OCI-LY1 (cell line): ENCODE measurements around the gene MYEOV.

Experiments used
- H2AFZ ChIP-seq: fragments of 200-600 bp; sonication (generic), shearing (Covaris generic); 2 replicates; pipeline ENCODE4 v1.6.0; 2014; ENCODE audit warnings: antibody characterized with exemption, mild to moderate bottlenecking, low read length
- H3F3A ChIP-seq: fragments of 200-600 bp; sonication (generic), shearing (Covaris generic); 2 replicates; pipeline ENCODE4 v1.6.0; 2014; ENCODE audit warnings: mild to moderate bottlenecking, antibody characterized with exemption, low read length, moderate library complexity; ENCODE audit not compliant: insufficient read depth
- H3K27ac ChIP-seq: fragments of 200-600 bp; sonication (generic); 2 replicates; pipeline ENCODE4 v1.5.1; 2014; ENCODE audit warnings: low read length, mixed run types, mild to moderate bottlenecking, low read depth; ENCODE audit not compliant: poor library complexity, severe bottlenecking
- H3K27me3 ChIP-seq: fragments of 200-600 bp; sonication (generic); 2 replicates; pipeline ENCODE4 v1.6.0; 2014; ENCODE audit warnings: antibody characterized with exemption, mild to moderate bottlenecking, low read length, moderate library complexity; ENCODE audit not compliant: insufficient read depth
- H3K36me3 ChIP-seq: fragments of 200-600 bp; sonication (generic); 2 replicates; pipeline ENCODE4 v1.6.1; 2014; ENCODE audit warnings: mild to moderate bottlenecking, antibody characterized with exemption, low read length, moderate library complexity, mixed read lengths; ENCODE audit not compliant: insufficient read depth
- H3K4me1 ChIP-seq: fragments of 200-600 bp; sonication (generic); 2 replicates; pipeline ENCODE4 v1.5.1; 2014; ENCODE audit warnings: mild to moderate bottlenecking, low read length, moderate library complexity; ENCODE audit not compliant: insufficient read depth, severe bottlenecking
- H3K4me2 ChIP-seq: fragments of 200-600 bp; sonication (generic), shearing (Covaris generic); 2 replicates; pipeline ENCODE4 v1.6.1; 2014; ENCODE audit warnings: low read length
- H3K4me3 ChIP-seq: fragments of 200-600 bp; sonication (generic); 2 replicates; pipeline ENCODE4 v1.5.1; 2014; ENCODE audit warnings: low read length, low read depth, mild to moderate bottlenecking, mixed read lengths; ENCODE audit not compliant: poor library complexity, severe bottlenecking
- H3K79me2 ChIP-seq: fragments of 200-600 bp; shearing (Covaris generic); 2 replicates; pipeline ENCODE4 v1.6.1; 2016; ENCODE audit warnings: mixed run types, low read length, mixed read lengths; ENCODE audit not compliant: insufficient read depth
- H3K9ac ChIP-seq: fragments of 200-600 bp; sonication (generic), shearing (Covaris generic); 2 replicates; pipeline ENCODE4 v1.6.1; 2014; ENCODE audit warnings: mild to moderate bottlenecking, low read length, mixed read lengths
- H3K9me2 ChIP-seq: fragments of 200-600 bp; sonication (generic), shearing (Covaris generic); 2 replicates; pipeline ENCODE4 v1.6.1; 2014; ENCODE audit warnings: low read depth, mild to moderate bottlenecking, low read length, mixed read lengths
- H3K9me3 ChIP-seq: fragments of 200-600 bp; shearing (Covaris generic); 2 replicates; pipeline ENCODE4 v1.6.1; 2014; ENCODE audit warnings: low read length, mixed read lengths
- H4K20me1 ChIP-seq: fragments of 200-600 bp; sonication (generic), shearing (Covaris generic); 2 replicates; pipeline ENCODE4 v1.6.0; 2016; ENCODE audit warnings: mild to moderate bottlenecking, low read length; ENCODE audit not compliant: insufficient read depth
- EZH2 ChIP-seq: fragments of 200-600 bp; sonication (generic), shearing (Covaris generic); IDR thresholded peaks from 2 replicates; pipeline ENCODE4 v1.8.0; 2017; ENCODE audit warnings: borderline replicate concordance, mixed run types, mild to moderate bottlenecking, antibody characterized with exemption, low read length, moderate library complexity, mixed read lengths
- TF ChIP-seq, protein P1 (sequence below): fragments of 200-600 bp; sonication (generic), shearing (Covaris generic); IDR thresholded peaks from 2 replicates; pipeline ENCODE4 v1.5.1; 2017; ENCODE audit warnings: mild to moderate bottlenecking, antibody characterized with exemption, low read length, moderate library complexity, mixed read lengths

Gene MYEOV

GRCh38 chr11:69333149-69333710 is 39.3 kb downstream of the MYEOV start:
- Histone ChIP-seq H3K4me2 (no peak overlapping the region), H3K9me2 (no peaks in the 10 kb centered on the region), H4K20me1 (no peaks in the 10 kb centered on the region), H3F3A (no peaks in the 10 kb centered on the region), H3K36me3 (no peaks in the 10 kb centered on the region), H3K27me3 (no peaks in the 10 kb centered on the region), H3K79me2 (no peaks in the 10 kb centered on the region), H3K4me1 (no peaks in the 10 kb centered on the region), H3K9me3 (no peaks in the 10 kb centered on the region), H3K4me3 (no peak overlapping the region), H2AFZ (no peak overlapping the region), H3K9ac (no peak overlapping the region), H3K27ac (no peak overlapping the region)
- TF ChIP-seq, protein P1, sequence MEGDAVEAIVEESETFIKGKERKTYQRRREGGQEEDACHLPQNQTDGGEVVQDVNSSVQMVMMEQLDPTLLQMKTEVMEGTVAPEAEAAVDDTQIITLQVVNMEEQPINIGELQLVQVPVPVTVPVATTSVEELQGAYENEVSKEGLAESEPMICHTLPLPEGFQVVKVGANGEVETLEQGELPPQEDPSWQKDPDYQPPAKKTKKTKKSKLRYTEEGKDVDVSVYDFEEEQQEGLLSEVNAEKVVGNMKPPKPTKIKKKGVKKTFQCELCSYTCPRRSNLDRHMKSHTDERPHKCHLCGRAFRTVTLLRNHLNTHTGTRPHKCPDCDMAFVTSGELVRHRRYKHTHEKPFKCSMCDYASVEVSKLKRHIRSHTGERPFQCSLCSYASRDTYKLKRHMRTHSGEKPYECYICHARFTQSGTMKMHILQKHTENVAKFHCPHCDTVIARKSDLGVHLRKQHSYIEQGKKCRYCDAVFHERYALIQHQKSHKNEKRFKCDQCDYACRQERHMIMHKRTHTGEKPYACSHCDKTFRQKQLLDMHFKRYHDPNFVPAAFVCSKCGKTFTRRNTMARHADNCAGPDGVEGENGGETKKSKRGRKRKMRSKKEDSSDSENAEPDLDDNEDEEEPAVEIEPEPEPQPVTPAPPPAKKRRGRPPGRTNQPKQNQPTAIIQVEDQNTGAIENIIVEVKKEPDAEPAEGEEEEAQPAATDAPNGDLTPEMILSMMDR = no peak
- TF ChIP-seq EZH2 = no peak

GRCh38 chr11:69333879-69334278 is 39.9 kb downstream of the MYEOV start:
- H3K9me3 ChIP-seq = no peaks in the 10 kb centered on the region
- no peak overlapping the region for H2AFZ ChIP-seq
- no peak overlapping the region for H3K4me2 ChIP-seq
- no peaks in the 10 kb centered on the region for H4K20me1 ChIP-seq
- H3K9me2 ChIP-seq = no peaks in the 10 kb centered on the region
- H3K36me3 ChIP-seq = no peaks in the 10 kb centered on the region
- no peaks in the 10 kb centered on the region for H3F3A ChIP-seq
- TF ChIP-seq, protein P1 = no peak
- no peak overlapping the region for H3K4me3 ChIP-seq
- H3K27me3 ChIP-seq = no peaks in the 10 kb centered on the region
- H3K9ac ChIP-seq = no peak overlapping the region
- no peak overlapping the region for H3K27ac ChIP-seq
- H3K79me2 ChIP-seq = no peaks in the 10 kb centered on the region
- H3K4me1 ChIP-seq = no peaks in the 10 kb centered on the region

DNA sequence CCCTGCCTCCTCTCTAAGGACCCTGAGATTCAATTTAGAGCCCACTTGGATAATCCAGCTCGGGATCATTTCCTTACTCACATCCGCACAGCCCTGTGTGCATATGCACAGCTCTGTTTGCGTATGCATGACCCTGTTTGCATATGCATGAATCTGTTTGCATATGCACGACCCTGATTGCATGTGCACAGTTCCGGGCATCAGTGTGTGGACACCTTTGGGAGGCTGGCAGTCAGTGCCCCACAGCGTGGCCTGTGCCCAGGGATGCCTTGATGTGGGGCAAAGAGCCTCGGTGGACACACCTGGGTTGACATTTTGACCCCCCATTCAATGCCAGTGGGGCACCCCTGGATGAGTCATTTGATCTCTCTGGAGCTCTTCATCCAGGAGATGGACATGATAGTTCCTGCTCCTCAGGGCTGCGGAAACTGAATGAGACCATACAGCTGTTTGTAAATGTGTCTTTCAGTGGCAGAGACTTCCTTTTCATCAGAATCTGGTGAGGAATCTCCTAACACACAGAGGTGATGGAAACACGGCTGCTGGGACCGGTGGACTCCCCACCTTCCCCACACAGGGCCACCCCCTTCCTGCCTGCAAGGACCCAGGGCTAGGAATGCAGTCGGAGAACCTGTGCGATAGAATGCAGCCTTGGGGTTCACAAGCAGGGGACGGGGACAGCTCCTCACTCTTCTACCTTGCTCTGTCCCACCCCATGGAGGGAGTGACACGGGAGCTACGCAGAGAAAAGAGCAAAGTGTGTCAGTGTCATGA is 41.2 kb downstream of the MYEOV start:
- TF ChIP-seq, protein P1 = no peak
- TF ChIP-seq EZH2 = no peak
- Histone ChIP-seq H3K9ac (no peak overlapping the region), H3K4me1 (no peaks in the 10 kb centered on the region), H3K36me3 (no peaks in the 10 kb centered on the region), H3F3A (no peaks in the 10 kb centered on the region), H3K27ac (no peak overlapping the region), H3K4me2 (no peak overlapping the region), H3K79me2 (no peaks in the 10 kb centered on the region), H3K9me3 (no peaks in the 10 kb centered on the region), H3K9me2 (no peaks in the 10 kb centered on the region), H3K4me3 (no peak overlapping the region), H3K27me3 (no peaks in the 10 kb centered on the region; the same call in 1 of the 2 replicates), H2AFZ (no peak overlapping the region), H4K20me1 (no peaks in the 10 kb centered on the region)
